Mesothelial cell of epicardium (in vitro differentiated cells): ENCODE data around the gene THSD7A. TPM values are rescaled to one million over a fixed set of nuclear protein-coding genes. Genes with fewer than 3 reads are reported as not detected.

ENCODE experiments used
- DNase-seq, 2 experiments: peaks; one replicate each; pipeline ENCODE4 v3.0.0; 2021; ENCODE audit warnings: low spot score in 2 of 2; ENCODE audit not compliant: unreplicated experiment in 2 of 2
- H3K27ac Mint-ChIP-seq: 2 replicates; pipeline ENCODE4 v1.8.0; 2021; ENCODE audit warnings: mixed read lengths
- H3K27me3 Mint-ChIP-seq: 2 replicates; pipeline ENCODE4 v1.8.0; 2021; ENCODE audit warnings: low read depth, mixed read lengths
- H3K36me3 Mint-ChIP-seq: 2 replicates; pipeline ENCODE4 v1.8.0; 2021; ENCODE audit warnings: mixed read lengths
- H3K4me1 Mint-ChIP-seq: 2 replicates; pipeline ENCODE4 v1.8.0; 2021; ENCODE audit warnings: mixed read lengths
- H3K4me3 Mint-ChIP-seq: 2 replicates; pipeline ENCODE4 v1.8.0; 2021; ENCODE audit warnings: mild to moderate bottlenecking, moderate library complexity, mixed read lengths
- H3K9me3 Mint-ChIP-seq: 2 replicates; pipeline ENCODE4 v1.8.0; 2021; ENCODE audit warnings: mixed read lengths
- CTCF ChIP-seq: fragments of 200-600 bp; sonication (generic); IDR thresholded peaks from one replicate; pipeline ENCODE4 v1.5.0; 2021; ENCODE audit warnings: antibody characterized with exemption; ENCODE audit not compliant: unreplicated experiment
- total RNA-seq: library from RNA; stranded (reverse); gene quantifications from 3 replicates; pipeline ENCODE4 v1.2.1, GENCODE V29; 2021

Gene THSD7A
- total RNA-seq, 1 donor from 2014 or later, result 13.4 TPM

GRCh38 chr7:11474902-11475585 is 357.0 kb downstream of the THSD7A start:
- Mint-ChIP-seq H3K36me3 (peaks cover 2% of the 10 kb centered on the region), H3K4me3 (no peak overlapping the region), H3K27me3 (no peaks in the 10 kb centered on the region), H3K9me3 (no peaks in the 10 kb centered on the region), H3K4me1 (peaks cover under 1% of the 10 kb centered on the region), H3K27ac (no peak overlapping the region)
- DNase-seq, result no peak
- no peak for TF ChIP-seq CTCF

- Mint-ChIP-seq H3K27ac (no peak overlapping the region), H3K36me3 (peaks cover 2% of the 10 kb centered on the region), H3K4me3 (no peak overlapping the region), H3K27me3 (no peaks in the 10 kb centered on the region), H3K9me3 (no peaks in the 10 kb centered on the region), H3K4me1 (peaks cover 10% of the 10 kb centered on the region)
- no peak for TF ChIP-seq CTCF
- no peak for DNase-seq
Measured at GRCh38 chr7:11473807-11474424, 358.1 kb downstream of the THSD7A start.

GRCh38 chr7:11473220-11473619 is 358.8 kb downstream of the THSD7A start:
- Mint-ChIP-seq H3K27me3 (no peaks in the 10 kb centered on the region), H3K4me1 (peaks cover 11% of the 10 kb centered on the region), H3K9me3 (no peaks in the 10 kb centered on the region), H3K36me3 (peaks cover 2% of the 10 kb centered on the region), H3K4me3 (no peak overlapping the region), H3K27ac (no peak overlapping the region)
- TF ChIP-seq CTCF, result no peak
- no peak for DNase-seq

- peaks cover 11% of the 10 kb centered on the region for H3K4me1 Mint-ChIP-seq
- TF ChIP-seq CTCF, result no peak
- no peak overlapping the region for H3K27ac Mint-ChIP-seq
- no peak for DNase-seq
- no peak overlapping the region for H3K4me3 Mint-ChIP-seq
- peaks cover 2% of the 10 kb centered on the region for H3K36me3 Mint-ChIP-seq
- no peaks in the 10 kb centered on the region for H3K9me3 Mint-ChIP-seq
- no peaks in the 10 kb centered on the region for H3K27me3 Mint-ChIP-seq
Measured at GRCh38 chr7:11472646-11473045, 359.4 kb downstream of the THSD7A start.

- no peak for DNase-seq
- peaks cover 2% of the 10 kb centered on the region for H3K27me3 Mint-ChIP-seq
- no peaks in the 10 kb centered on the region for H3K9me3 Mint-ChIP-seq
- H3K4me1 Mint-ChIP-seq, result peaks cover 11% of the 10 kb centered on the region
- no peaks in the 10 kb centered on the region for H3K36me3 Mint-ChIP-seq
- no peak for TF ChIP-seq CTCF
- H3K27ac Mint-ChIP-seq, result no peak overlapping the region
- no peak overlapping the region for H3K4me3 Mint-ChIP-seq
Measured at GRCh38 chr7:11471255-11471654, 360.7 kb downstream of the THSD7A start.
